ENCODE measurements around the gene LAMA3.

GRCh38 chr18:23939366-23939765 is 250.1 kb downstream of the LAMA3 start:
- TF ChIP-seq CTCF (IDR thresholded peaks at IDR 0.05) = no peak
- TF ChIP-seq POLR2A (IDR thresholded peaks at IDR 0.05) = no peak
